SK-N-MC (cell line): ENCODE data around the gene KRT73.

Experiments
- EZH2 ChIP-seq: fragments of 200-600 bp; sonication (generic); IDR thresholded peaks from one replicate; pipeline ENCODE4 v1.6.1; 2017; ENCODE audit warnings: antibody characterized with exemption
- FOXP2 ChIP-seq: optimal IDR thresholded peaks from 2 replicates; pipeline ENCODE3; 2011; ENCODE audit warnings: mild to moderate bottlenecking, moderate library complexity; ENCODE audit not compliant: insufficient read depth; ENCODE audit errors: extremely low read length, control extremely low read depth
- POLR2AphosphoS5 ChIP-seq: IDR thresholded peaks from 2 replicates; pipeline ENCODE4 v1.6.1; 2012; ENCODE audit warnings: mild to moderate bottlenecking, low read depth, low read length, borderline replicate concordance

DNA sequence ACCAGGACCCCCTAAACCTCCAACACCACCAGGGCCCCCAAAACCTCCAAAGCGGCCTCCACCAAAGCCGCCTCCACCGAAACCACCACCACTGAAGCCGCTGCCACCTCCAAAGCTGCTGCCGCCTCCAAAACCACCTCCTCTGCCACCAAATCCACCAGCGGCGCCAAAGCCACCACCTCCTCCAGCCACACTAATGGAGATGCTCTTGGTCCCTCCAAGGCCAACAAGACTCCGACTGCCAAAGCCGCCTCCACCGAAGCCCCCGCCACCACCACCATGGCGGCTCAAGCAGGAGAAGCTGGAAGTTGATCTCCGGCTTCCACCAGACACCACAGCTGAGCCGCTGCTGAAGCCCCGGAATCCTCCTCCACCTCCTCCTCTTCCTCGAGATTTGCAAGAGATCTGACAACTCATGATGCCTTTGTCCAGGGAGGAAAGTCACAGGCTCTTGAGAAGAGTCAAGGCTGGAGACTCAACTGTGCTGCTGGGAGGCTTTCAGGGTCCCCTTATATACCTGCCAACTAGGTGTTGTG lies 33.4 kb upstream of the KRT73 start, which contains the start of gene KRT2:
- TF ChIP-seq EZH2 (no peak), POLR2AphosphoS5 (no peak), FOXP2 (no peak)
